Measurements from ENCODE around the gene LMTK2. TPM values are rescaled to one million over a fixed set of nuclear protein-coding genes. Genes with fewer than 3 reads are reported as not detected.

LMTK2 gene
- total RNA-seq, 1 donor from 2014 or later = 19.2 TPM

DNA sequence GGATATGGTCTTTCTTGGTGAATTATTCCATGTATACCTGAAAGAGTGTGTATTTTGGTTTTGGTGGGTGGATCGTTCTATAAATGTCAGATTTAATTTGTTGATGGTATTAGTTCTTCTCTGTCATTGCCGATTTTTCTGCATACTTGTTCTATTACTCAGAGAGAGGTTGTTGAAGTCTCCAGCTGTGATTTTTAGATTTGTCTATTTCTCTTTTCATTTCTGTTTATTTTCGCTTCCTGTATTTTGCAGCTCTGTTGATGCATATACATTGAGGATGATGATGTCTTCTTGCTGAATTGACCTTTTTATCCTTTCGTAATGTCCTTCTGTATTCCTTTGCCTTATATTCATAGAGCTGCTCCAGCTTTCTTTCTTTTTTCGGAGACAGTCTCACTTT lies 92.5 kb downstream of the LMTK2 start:
- Mint-ChIP-seq H3K9me3 (peaks cover 3% of the 10 kb centered on the region), H3K36me3 (ENCODE audit: low read depth) (peaks cover 20% of the 10 kb centered on the region), H3K27me3 (ENCODE audit: low read depth) (no peaks in the 10 kb centered on the region), H3K4me1 (no peaks in the 10 kb centered on the region), H3K27ac (ENCODE audit: unreplicated experiment) (no peak overlapping the region), H3K4me3 (no peak overlapping the region)
- no peak for DNase-seq (ENCODE audit: low read depth, low spot score)
- TF ChIP-seq, protein P1, sequence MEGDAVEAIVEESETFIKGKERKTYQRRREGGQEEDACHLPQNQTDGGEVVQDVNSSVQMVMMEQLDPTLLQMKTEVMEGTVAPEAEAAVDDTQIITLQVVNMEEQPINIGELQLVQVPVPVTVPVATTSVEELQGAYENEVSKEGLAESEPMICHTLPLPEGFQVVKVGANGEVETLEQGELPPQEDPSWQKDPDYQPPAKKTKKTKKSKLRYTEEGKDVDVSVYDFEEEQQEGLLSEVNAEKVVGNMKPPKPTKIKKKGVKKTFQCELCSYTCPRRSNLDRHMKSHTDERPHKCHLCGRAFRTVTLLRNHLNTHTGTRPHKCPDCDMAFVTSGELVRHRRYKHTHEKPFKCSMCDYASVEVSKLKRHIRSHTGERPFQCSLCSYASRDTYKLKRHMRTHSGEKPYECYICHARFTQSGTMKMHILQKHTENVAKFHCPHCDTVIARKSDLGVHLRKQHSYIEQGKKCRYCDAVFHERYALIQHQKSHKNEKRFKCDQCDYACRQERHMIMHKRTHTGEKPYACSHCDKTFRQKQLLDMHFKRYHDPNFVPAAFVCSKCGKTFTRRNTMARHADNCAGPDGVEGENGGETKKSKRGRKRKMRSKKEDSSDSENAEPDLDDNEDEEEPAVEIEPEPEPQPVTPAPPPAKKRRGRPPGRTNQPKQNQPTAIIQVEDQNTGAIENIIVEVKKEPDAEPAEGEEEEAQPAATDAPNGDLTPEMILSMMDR (conservative IDR thresholded peaks at IDR 0.05) = no peak

DNA sequence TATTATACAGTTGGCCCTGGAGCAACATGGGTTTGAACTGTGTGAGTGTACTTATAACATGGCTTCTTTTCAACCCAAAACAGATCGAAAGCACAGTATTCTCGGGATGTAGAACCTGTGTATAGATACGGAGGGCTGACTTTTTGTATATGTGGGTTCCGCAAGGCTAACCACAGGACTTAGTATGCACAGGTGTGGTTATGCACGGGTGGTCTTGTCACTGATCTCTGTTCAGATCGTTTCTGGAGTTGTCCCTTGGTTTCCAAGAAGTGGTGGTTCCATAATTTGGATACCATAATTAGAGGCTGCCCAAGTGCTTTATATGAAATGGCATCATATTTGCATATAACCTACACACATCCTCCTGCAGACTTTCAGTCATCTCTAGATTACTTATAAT lies 93.7 kb downstream of the LMTK2 start:
- Mint-ChIP-seq H3K4me1 (no peaks in the 10 kb centered on the region), H3K4me3 (no peak overlapping the region), H3K9me3 (peaks cover 3% of the 10 kb centered on the region), H3K27me3 (ENCODE audit: low read depth) (no peaks in the 10 kb centered on the region), H3K36me3 (ENCODE audit: low read depth) (peaks cover 20% of the 10 kb centered on the region), H3K27ac (ENCODE audit: unreplicated experiment) (no peak overlapping the region)
- no peak for DNase-seq (ENCODE audit: low read depth, low spot score)
- TF ChIP-seq, protein P1 (conservative IDR thresholded peaks at IDR 0.05) = no peak

DNA sequence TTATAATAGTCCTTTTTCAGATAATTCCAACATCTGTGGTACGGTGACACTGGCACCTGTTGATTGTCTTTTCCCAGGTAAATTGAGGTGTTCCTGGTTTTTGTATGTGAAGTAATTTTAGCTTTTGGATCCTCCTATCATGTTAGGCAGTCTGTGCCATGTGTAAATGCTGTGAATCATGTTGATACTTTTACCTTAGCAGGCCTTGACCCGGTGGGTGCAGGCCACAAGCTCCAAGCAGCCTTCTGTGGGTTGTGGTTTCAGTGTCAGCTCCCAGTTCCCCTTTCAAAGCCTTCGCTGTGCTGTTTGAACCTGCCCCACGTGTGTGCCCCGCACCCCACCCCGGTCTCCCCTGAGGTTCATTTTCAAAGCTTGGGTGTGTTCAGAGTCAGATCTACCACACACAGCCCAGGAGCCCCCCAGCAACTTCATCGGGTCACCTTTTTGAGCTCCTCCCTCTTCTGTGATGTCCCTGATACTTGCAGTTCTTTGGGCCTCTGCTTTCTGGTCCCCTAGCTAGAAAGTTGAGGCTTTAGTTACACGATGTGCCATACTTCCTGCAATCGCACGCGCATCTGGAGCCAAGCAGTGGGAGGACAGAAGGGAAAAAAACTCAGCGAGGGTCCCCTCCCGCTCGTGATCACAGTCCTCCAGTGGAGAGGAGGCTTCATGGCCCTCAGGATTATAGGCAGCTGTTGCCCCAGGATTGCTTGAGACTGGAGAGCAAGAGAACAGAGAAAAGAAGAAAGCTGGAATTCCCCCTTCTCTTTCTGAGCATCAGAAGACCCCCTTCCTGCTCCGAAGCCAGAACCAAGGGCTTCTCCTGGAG lies 95.9 kb downstream of the LMTK2 start:
- H3K27ac Mint-ChIP-seq (ENCODE audit: unreplicated experiment) = peak overlapping the region; percentile 19

DNA sequence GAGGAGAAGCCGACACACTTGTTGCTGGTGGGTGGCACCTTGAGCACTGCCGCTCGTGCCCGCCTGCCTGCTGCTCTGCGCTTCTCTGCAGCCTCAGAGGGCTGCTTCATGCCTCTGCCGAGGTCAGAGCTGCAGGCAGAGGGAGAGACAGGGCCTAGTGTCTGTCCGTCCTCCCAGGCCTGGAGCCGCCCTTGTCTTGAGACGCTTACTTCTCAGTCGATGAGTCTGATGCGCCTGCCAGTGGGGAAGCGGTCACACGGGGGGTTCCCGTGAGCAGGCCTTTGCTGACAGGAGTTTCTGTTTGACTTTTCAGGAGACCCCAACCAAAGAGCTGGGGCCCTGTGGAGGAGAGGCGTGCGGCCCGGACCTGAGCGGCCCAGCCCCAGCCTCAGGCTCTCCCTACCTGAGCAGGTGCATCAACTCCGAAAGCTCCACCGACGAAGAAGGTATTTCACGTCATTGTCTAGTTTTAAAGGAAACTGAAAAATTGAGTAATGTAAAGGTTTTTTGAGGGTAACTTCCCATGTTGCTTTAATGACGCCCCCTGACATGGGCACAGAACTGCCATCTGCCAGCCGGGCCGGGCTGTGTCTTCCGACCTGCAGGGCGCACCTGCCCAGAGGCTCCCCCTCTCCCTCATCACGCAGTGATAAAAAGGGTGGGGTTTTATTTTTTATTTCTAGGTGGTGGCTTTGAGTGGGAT lies 96.8 kb downstream of the LMTK2 start:
- H3K36me3 Mint-ChIP-seq (ENCODE audit: low read depth) = peaks cover 19% of the 10 kb centered on the region
- no peak for DNase-seq (ENCODE audit: low read depth, low spot score)
- TF ChIP-seq, protein P1 (conservative IDR thresholded peaks at IDR 0.05) = no peak
- no peaks in the 10 kb centered on the region for H3K27me3 Mint-ChIP-seq (ENCODE audit: low read depth)
- H3K4me3 Mint-ChIP-seq = no peak overlapping the region
- H3K4me1 Mint-ChIP-seq = no peaks in the 10 kb centered on the region
- H3K27ac Mint-ChIP-seq (ENCODE audit: unreplicated experiment) = no peak overlapping the region
- peaks cover 3% of the 10 kb centered on the region for H3K9me3 Mint-ChIP-seq

More for the DNA sequence above, 95.9 kb downstream of the LMTK2 start:
- Mint-ChIP-seq H3K4me1 (no peaks in the 10 kb centered on the region), H3K36me3 (ENCODE audit: low read depth) (peaks cover 23% of the 10 kb centered on the region), H3K27me3 (ENCODE audit: low read depth) (no peaks in the 10 kb centered on the region), H3K9me3 (peaks cover 3% of the 10 kb centered on the region), H3K4me3 (no peak overlapping the region)
- no peak for DNase-seq (ENCODE audit: low read depth, low spot score)
- TF ChIP-seq, protein P1 (conservative IDR thresholded peaks at IDR 0.05) = no peak

DNA sequence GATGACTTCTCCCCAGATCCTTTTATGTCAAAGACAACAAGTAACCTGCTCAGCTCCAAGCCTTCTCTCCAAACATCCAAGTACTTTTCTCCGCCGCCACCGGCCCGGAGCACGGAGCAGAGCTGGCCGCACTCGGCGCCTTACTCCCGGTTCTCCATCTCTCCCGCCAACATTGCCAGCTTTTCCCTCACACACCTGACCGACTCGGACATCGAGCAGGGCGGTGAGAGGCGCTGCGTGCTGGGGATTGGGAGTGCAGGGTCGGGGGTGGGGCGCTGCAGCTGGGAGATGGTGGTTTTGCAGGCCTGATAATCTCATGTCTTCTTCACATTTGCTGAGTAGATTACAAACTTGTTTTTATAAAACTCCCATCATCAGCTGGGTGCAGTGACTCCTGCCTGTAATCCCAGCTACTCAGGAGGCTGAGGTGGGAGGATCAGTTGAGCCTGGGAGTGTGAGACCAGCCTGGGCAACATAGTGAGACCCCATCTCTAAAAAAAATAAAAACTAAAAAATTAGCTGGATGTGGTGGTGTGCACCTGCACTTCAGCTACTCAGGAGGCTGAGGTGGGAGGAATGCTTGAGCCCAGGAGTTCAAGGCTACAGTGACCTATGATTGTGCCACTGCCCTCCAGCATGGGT lies 97.4 kb downstream of the LMTK2 start:
- Mint-ChIP-seq H3K4me1 (no peaks in the 10 kb centered on the region), H3K9me3 (peaks cover under 1% of the 10 kb centered on the region), H3K4me3 (no peak overlapping the region), H3K27me3 (ENCODE audit: low read depth) (no peaks in the 10 kb centered on the region), H3K36me3 (ENCODE audit: low read depth) (peaks cover 17% of the 10 kb centered on the region), H3K27ac (ENCODE audit: unreplicated experiment) (no peak overlapping the region)
- TF ChIP-seq, protein P1 (conservative IDR thresholded peaks at IDR 0.05) = no peak
- no peak for DNase-seq (ENCODE audit: low read depth, low spot score)
